ENCODE measurements around the gene KCNJ11.

DNA sequence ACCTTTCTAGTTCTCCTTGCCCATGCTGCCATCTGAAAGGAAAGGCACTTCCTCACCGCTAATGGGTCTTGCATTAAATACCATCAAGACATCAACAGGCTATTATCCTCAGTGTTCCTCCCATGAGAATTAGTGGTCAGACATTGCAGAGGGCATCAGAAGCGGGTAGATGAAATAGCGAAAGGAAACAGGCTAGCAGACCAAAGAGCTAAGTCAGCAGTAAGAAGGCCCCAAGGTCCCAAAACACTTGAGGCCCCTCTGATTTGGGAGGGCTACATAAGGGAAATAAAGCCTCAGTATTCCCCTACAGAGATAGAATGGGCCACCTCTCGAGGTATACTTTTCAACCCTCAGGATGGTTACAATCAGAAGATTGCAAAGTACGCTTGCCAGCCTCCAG is 12.9 kb downstream of the KCNJ11 start:
- TF ChIP-seq POLR2A (IDR thresholded peaks at IDR 0.05; ENCODE audit: borderline replicate concordance, extremely low read depth, insufficient read depth, insufficient read length) (no peak), POLR2AphosphoS5 (IDR thresholded peaks at IDR 0.05; ENCODE audit: low read depth, low read length) (no peak), SIN3A (IDR thresholded peaks at IDR 0.05; ENCODE audit: low read depth) (no peak), CTCF (IDR thresholded peaks at IDR 0.05 in 2 of 3, conservative IDR thresholded peaks at IDR 0.05 in 1 of 3; ENCODE audit: borderline replicate concordance in 1 of 3, insufficient read depth in 1 of 3, low read depth in 2 of 3, low read length in 2 of 3) (no peak), MAX (IDR thresholded peaks at IDR 0.05) (no peak), RAD21 (IDR thresholded peaks at IDR 0.05; ENCODE audit: low read depth) (no peak), CBX3 (IDR thresholded peaks at IDR 0.05; ENCODE audit: low read depth) (no peak), YY1 (IDR thresholded peaks at IDR 0.05; ENCODE audit: extremely low read depth, insufficient replicate concordance, low read depth, low read length) (no peak), SP1 (IDR thresholded peaks at IDR 0.05; ENCODE audit: low read depth) (no peak), EZH2 (IDR thresholded peaks at IDR 0.05) (no peak), JUND (IDR thresholded peaks at IDR 0.05) (no peak), EZH2phosphoT487 (IDR thresholded peaks at IDR 0.05; ENCODE audit: borderline replicate concordance) (no peak), ELF1 (IDR thresholded peaks at IDR 0.05; ENCODE audit: borderline replicate concordance, low read depth) (no peak)
- TF ChIP-seq, protein P1, sequence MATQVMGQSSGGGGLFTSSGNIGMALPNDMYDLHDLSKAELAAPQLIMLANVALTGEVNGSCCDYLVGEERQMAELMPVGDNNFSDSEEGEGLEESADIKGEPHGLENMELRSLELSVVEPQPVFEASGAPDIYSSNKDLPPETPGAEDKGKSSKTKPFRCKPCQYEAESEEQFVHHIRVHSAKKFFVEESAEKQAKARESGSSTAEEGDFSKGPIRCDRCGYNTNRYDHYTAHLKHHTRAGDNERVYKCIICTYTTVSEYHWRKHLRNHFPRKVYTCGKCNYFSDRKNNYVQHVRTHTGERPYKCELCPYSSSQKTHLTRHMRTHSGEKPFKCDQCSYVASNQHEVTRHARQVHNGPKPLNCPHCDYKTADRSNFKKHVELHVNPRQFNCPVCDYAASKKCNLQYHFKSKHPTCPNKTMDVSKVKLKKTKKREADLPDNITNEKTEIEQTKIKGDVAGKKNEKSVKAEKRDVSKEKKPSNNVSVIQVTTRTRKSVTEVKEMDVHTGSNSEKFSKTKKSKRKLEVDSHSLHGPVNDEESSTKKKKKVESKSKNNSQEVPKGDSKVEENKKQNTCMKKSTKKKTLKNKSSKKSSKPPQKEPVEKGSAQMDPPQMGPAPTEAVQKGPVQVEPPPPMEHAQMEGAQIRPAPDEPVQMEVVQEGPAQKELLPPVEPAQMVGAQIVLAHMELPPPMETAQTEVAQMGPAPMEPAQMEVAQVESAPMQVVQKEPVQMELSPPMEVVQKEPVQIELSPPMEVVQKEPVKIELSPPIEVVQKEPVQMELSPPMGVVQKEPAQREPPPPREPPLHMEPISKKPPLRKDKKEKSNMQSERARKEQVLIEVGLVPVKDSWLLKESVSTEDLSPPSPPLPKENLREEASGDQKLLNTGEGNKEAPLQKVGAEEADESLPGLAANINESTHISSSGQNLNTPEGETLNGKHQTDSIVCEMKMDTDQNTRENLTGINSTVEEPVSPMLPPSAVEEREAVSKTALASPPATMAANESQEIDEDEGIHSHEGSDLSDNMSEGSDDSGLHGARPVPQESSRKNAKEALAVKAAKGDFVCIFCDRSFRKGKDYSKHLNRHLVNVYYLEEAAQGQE (IDR thresholded peaks at IDR 0.05; ENCODE audit: low read depth): no peak

Measured in HCT116 (cell line).